Stimulated activated naive CD8-positive, alpha-beta T cell treated with anti-CD3 and anti-CD28 coated beads, Interleukin-15, Interleukin-2, amounts not matched to agents 100 ng/mL and 50 ng/mL, for 24 hours (primary cell): ENCODE data around the gene OR9G4.

Source experiments
- H3K27ac Mint-ChIP-seq: one replicate; pipeline ENCODE4 v1.8.0; 2021; ENCODE audit warnings: mild to moderate bottlenecking, mixed read lengths
- H3K27me3 Mint-ChIP-seq: one replicate; pipeline ENCODE4 v1.8.0; 2021; ENCODE audit warnings: mixed read lengths
- H3K36me3 Mint-ChIP-seq: one replicate; pipeline ENCODE4 v1.8.0; 2021; ENCODE audit warnings: low read depth, mixed read lengths
- H3K4me1 Mint-ChIP-seq: one replicate; pipeline ENCODE4 v1.8.0; 2021; ENCODE audit warnings: low read depth, mixed read lengths
- H3K4me3 Mint-ChIP-seq: one replicate; pipeline ENCODE4 v1.8.0; 2021; ENCODE audit warnings: mild to moderate bottlenecking, mixed read lengths
- H3K9me3 Mint-ChIP-seq: one replicate; pipeline ENCODE4 v1.8.0; 2021; ENCODE audit warnings: mixed read lengths

OR9G4 gene

DNA sequence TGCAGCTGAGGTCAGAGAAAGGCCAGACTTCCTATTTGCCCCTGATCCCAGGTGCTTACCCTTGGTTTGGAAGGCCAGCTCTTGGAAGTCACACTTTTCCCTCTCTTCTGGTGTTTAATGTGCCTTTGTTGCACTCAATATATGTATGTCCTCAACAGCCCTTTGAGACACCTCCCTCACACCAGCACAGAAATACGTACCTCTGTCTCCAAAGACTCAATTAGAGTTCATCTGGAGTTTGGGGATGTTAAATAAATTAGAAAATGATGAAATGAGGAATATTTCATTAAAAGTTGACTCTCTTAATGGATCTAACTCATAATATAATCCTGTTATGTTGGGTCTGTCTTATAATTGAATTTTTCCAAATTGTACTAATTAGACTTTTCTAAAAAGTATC lies at the start of gene OR9G4:
Gene OR9G4 (minus strand): TSS at position 101 of the 400 bp plus-strand sequence. CDS start 4,931 bp downstream, outside the sequence.
- peaks cover 15% of the 10 kb centered on the region for H3K9me3 Mint-ChIP-seq
- H3K4me1 Mint-ChIP-seq = no peaks in the 10 kb centered on the region
- no peaks in the 10 kb centered on the region for H3K27me3 Mint-ChIP-seq
- no peak within 1 kb of the TSS for H3K4me3 Mint-ChIP-seq
- H3K27ac Mint-ChIP-seq = no peak within 1 kb of the TSS
- no peaks in the 10 kb centered on the region for H3K36me3 Mint-ChIP-seq

DNA sequence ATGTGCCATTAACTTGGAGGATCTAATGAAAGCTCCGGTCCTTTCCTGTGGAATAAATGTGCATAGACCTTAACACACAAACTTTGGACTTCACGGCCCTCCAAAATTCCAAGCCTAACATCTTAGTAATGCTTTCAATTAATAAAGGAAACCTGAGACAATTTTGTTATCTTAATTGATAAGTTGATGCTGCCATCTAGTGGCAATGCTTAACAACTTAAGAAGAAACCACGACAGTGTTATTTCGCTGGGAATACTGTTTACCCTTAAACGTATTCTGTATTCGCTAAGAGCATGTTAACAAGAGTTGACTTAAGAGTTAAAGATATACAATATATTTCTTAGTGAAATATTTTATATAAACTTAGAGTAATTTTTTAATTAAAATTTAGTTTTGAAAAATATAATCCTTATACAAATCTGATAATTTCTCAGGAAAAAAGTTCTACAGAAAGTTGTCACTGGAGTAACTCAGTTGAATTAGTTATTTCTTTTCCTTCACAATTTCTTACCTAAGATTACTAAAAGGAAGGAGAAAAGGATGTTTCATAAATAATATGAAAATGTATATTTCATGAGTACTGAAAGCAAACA lies 35.0 kb upstream of the OR9G4 start:
- no peaks in the 10 kb centered on the region for H3K36me3 Mint-ChIP-seq
- no peak overlapping the region for H3K27ac Mint-ChIP-seq
- H3K4me3 Mint-ChIP-seq = no peak overlapping the region
- no peaks in the 10 kb centered on the region for H3K9me3 Mint-ChIP-seq
- no peaks in the 10 kb centered on the region for H3K27me3 Mint-ChIP-seq
- H3K4me1 Mint-ChIP-seq = no peaks in the 10 kb centered on the region

DNA sequence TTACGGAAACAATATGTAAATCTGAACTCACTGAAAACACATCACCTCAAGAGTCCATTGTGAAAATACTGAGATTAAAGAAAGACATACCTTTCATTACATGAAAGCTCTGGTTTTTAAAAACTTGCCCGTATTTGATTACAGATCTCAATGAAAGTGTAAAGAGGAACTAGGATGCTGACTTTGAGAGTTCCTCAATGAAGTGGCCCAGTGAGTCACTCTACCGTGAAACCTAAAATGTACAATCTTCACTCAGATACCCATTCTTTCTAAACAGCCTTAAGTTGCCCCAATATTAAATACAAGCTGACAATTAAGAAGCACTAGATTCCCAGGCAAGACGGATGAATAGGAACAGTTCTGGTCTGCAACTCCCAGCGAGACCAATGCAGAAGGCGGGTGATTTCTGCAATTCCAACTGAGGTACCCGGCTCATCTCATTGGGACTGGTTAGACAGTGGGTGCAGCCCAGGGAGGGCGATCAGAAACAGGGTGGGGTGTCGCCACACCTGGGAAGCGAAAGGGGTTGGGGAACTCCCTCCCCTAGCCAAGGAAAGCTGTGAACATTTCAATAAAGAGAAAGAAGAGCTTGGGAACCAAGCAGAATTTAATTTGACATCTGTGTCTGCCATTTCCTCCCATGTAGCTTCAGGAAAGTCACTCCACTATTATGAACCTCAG lies 33.8 kb upstream of the OR9G4 start:
- Mint-ChIP-seq H3K4me1 (no peaks in the 10 kb centered on the region), H3K36me3 (no peaks in the 10 kb centered on the region), H3K4me3 (no peak overlapping the region), H3K27ac (no peak overlapping the region), H3K27me3 (no peaks in the 10 kb centered on the region), H3K9me3 (no peaks in the 10 kb centered on the region)

DNA sequence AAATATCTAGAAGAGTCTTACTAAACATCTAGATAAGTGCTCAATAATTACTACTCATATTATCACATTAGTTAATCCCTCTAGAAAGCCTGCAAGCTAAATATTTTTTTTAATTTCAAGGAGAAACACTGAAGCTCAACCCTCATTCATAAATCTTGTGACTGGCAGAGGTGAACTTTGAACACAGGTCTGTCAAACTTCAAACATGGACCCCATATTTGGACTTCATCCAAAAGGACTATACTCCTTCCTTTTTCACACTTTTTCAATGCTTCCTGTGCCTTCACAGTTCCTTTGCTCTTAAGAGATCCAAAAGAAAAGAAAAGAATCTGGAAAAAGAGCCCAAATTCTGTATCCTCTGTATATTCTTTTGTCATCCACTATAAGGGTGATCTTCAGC lies 28.3 kb upstream of the OR9G4 start:
- Mint-ChIP-seq H3K27ac (no peak overlapping the region), H3K4me1 (no peaks in the 10 kb centered on the region), H3K27me3 (no peaks in the 10 kb centered on the region), H3K9me3 (no peaks in the 10 kb centered on the region), H3K36me3 (no peaks in the 10 kb centered on the region), H3K4me3 (no peak overlapping the region)

DNA sequence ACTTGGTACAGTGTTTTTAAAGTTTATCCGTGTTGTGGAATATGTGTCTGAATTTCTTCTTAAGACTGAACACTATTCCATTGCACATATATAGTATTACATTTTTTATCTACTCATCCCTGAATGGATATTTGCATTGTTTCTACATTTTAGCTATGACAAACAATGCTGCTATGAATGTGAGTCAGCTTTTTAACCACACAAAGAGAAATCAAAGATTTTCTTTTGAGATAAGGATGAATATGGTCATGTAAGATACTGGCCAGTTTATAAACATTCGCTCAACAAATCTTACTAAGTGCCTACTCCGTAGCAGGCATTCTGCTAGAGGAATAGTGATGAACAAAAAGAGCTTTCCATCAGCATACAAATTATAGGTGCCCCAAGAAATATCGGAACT lies 16.5 kb upstream of the OR9G4 start:
- H3K4me1 Mint-ChIP-seq = no peaks in the 10 kb centered on the region
- H3K9me3 Mint-ChIP-seq = no peaks in the 10 kb centered on the region
- H3K27ac Mint-ChIP-seq = no peak overlapping the region
- no peaks in the 10 kb centered on the region for H3K27me3 Mint-ChIP-seq
- H3K36me3 Mint-ChIP-seq = no peaks in the 10 kb centered on the region
- no peak overlapping the region for H3K4me3 Mint-ChIP-seq

DNA sequence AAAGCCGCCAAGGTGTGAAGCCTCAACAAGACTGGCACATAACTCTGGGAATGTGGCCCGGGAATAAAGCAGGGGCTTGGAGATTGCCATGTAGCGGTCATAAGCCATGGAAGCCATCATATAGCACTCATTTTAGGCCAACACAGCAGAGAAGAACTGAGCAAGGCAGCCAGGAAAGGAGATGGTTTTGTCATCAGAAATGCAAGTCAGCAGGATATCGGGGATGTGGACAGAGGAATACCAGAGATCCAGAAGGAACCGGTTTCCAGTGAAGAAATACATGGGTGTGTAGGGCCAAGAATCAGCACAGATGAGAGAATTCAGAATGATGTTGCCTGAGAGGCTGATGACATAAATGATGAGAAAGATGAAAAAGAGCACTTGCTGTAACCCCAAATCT lies 3.0 kb upstream of the OR9G4 start:
- Mint-ChIP-seq H3K27me3 (no peaks in the 10 kb centered on the region), H3K36me3 (no peaks in the 10 kb centered on the region), H3K27ac (no peak overlapping the region), H3K9me3 (peaks cover 14% of the 10 kb centered on the region), H3K4me3 (no peak overlapping the region), H3K4me1 (no peaks in the 10 kb centered on the region)

DNA sequence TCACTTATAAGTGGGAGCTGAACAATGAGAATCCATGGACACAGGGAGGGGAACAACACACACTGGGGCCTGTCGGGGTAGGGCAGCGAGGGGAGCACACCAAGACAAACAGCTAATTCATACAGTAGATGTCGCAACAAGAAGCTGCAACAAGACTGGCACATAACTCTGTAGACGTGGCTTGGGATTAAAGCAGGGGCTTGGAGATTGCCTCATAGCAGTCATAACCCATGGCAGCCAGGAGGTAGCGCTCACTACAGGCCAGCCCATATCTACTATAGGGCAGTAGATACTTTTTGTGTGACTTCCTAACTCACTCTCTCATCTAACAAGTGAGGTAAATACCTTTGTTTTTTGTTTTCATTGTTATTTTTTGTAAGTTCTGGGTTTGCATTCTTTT lies 1.7 kb upstream of the OR9G4 start:
- Mint-ChIP-seq H3K27ac (no peak overlapping the region), H3K9me3 (peaks cover 15% of the 10 kb centered on the region), H3K4me1 (no peaks in the 10 kb centered on the region), H3K27me3 (no peaks in the 10 kb centered on the region), H3K36me3 (no peaks in the 10 kb centered on the region), H3K4me3 (no peak overlapping the region)

DNA sequence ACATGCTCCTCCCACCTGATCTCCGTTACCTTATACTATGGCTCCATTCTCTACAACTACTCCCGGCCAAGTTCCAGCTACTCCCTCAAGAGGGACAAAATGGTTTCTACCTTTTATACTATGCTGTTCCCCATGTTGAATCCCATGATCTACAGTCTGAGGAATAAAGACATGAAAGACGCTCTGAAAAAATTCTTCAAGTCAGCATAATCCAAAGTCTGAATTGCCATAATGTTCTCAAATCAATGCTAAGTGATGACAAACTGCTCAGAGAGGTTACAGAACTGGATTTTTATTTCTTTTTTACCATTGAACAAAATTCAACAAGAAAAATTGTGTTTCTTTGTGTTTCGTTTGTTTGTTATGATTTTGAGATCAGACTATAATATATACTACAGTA lies 7.6 kb downstream of the OR9G4 start:
- Mint-ChIP-seq H3K4me1 (no peaks in the 10 kb centered on the region), H3K27me3 (no peaks in the 10 kb centered on the region), H3K4me3 (no peak overlapping the region), H3K36me3 (no peaks in the 10 kb centered on the region), H3K27ac (no peak overlapping the region), H3K9me3 (peaks cover 13% of the 10 kb centered on the region)

DNA sequence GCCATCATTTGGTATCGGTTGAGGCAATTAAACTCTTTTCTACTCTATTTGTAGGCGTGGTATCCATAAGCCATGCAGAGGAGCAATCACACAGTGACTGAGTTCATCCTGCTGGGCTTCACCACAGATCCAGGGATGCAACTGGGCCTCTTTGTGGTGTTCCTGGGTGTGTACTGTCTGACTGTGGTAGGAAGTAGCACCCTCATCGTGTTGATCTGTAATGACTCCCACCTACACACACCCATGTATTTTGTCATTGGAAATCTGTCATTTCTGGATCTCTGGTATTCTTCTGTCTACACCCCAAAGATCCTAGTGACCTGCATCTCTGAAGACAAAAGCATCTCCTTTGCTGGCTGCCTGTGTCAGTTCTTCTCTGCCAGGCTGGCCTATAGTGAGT lies 8.4 kb downstream of the OR9G4 start:
- H3K27me3 Mint-ChIP-seq = no peaks in the 10 kb centered on the region
- peaks cover 13% of the 10 kb centered on the region for H3K9me3 Mint-ChIP-seq
- no peak overlapping the region for H3K4me3 Mint-ChIP-seq
- H3K4me1 Mint-ChIP-seq = no peaks in the 10 kb centered on the region
- H3K36me3 Mint-ChIP-seq = no peaks in the 10 kb centered on the region
- H3K27ac Mint-ChIP-seq = no peak overlapping the region

DNA sequence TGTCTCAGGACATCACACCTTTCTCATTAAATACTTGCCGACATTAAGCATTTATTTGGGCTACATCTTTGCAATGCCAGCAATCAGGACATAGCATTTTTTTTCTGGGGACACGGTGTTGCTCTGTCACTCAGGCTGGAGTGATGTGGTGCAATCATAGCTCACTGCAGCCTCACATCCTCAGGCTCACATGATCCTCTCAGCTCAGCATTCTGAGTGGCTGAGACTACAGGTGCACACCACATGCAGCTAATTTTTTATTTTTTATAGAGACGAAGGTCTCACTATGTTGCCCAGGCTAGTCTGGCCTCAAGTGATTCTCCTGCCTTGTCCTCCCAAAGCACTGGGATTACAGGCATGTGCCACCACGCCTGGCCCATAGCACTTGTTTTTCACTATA lies 28.0 kb downstream of the OR9G4 start:
- Mint-ChIP-seq H3K9me3 (peaks cover 4% of the 10 kb centered on the region), H3K27me3 (no peaks in the 10 kb centered on the region), H3K4me3 (no peak overlapping the region), H3K4me1 (no peaks in the 10 kb centered on the region), H3K27ac (no peak overlapping the region), H3K36me3 (no peaks in the 10 kb centered on the region)

DNA sequence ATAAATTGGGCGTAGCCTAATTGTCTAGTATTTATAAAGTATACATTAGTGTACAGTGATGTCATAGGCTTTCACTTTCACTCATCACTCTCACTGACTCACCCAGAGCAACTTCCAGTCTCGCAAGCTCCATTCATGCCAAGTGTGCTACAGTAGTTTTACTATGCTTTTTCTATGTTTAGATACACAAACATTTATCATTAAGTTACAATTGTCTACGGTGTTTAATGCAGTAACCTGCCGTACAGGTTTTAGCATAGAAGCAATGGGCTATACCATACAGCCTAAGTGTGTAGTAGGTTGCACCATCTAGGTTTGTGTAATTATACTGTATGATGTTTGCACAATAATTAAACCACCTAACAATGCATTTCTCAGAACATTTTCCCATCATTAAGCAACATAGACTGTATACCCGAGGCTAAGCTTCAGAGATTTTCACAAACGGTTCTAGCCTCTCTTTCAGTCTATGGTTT lies 32.1 kb downstream of the OR9G4 start:
- Mint-ChIP-seq H3K27me3 (no peaks in the 10 kb centered on the region), H3K4me3 (no peak overlapping the region), H3K9me3 (no peaks in the 10 kb centered on the region), H3K27ac (no peak overlapping the region), H3K4me1 (no peaks in the 10 kb centered on the region), H3K36me3 (no peaks in the 10 kb centered on the region)

DNA sequence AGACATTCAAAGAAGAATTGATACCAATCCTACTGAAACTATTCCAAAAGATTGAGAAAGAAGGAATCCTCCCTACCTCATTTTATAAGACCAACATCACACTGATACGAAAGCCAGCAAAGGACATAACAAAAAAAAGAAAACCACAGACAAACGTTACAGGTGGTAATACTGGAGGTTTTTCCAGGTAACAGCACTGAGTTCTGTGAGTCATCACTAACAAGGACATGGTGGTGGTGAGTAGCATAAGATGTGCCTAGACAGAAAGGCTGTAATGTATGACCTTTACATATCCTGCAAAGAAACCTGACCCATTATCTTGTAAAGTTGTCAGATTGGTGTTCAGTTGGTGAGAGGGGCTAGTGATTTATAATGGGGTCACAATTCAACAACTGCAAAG lies 34.3 kb downstream of the OR9G4 start:
- no peaks in the 10 kb centered on the region for H3K36me3 Mint-ChIP-seq
- H3K9me3 Mint-ChIP-seq = peaks cover 6% of the 10 kb centered on the region
- no peak overlapping the region for H3K27ac Mint-ChIP-seq
- H3K4me1 Mint-ChIP-seq = no peaks in the 10 kb centered on the region
- H3K27me3 Mint-ChIP-seq = no peaks in the 10 kb centered on the region
- no peak overlapping the region for H3K4me3 Mint-ChIP-seq

DNA sequence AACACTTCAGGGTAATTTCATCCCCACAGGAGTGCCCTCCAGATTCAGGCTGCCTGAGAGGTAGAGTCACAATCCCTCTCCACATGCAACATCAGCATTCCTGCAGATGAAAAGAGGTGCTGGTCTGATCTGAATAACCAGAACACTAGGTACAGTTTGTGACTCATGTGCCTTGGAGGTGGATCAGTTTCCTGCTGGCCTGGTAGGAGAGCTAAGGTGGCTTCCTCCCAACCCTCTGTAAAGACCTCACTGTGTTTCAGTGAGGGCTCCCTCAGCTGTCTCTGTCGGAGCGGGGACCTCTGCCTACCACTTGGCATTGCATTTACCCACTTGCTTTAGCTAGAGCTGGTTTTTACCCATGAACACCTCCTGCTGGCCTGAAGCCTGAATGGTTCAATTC lies 42.0 kb downstream of the OR9G4 start:
- Mint-ChIP-seq H3K27me3 (no peaks in the 10 kb centered on the region), H3K4me1 (no peaks in the 10 kb centered on the region), H3K36me3 (no peaks in the 10 kb centered on the region), H3K4me3 (no peak overlapping the region), H3K9me3 (peaks cover 6% of the 10 kb centered on the region), H3K27ac (no peak overlapping the region)

DNA sequence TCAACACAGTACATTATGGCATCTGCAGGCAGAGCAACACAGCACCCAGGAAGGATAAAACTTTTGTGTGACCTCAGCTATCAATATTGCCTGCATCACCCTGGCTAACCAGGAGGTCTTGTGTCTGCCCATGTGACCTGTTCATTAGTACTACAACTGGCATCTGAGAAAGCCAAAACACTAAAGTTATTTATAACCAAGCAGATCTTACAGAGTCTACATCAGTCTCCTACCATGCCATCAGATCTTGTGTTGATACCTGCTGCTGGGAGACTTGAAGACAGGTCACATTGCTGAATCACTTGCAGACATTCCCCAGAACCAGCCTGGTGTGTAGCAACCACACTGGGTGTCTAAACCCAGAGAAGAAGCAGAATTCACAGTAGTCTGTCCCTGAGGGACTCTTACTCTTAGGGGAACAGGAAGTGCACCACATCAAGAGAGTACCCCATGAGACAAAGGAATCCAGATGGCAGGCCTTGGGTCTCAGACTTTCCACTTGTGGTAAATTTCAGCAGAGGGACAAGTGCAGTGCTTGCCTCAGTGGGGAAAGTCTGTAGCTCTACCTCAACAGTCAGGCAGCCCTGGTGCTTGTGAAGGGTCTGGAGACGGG lies 42.6 kb downstream of the OR9G4 start:
- H3K36me3 Mint-ChIP-seq = no peaks in the 10 kb centered on the region
- no peak overlapping the region for H3K4me3 Mint-ChIP-seq
- H3K4me1 Mint-ChIP-seq = no peaks in the 10 kb centered on the region
- peaks cover 6% of the 10 kb centered on the region for H3K9me3 Mint-ChIP-seq
- no peak overlapping the region for H3K27ac Mint-ChIP-seq
- no peaks in the 10 kb centered on the region for H3K27me3 Mint-ChIP-seq

DNA sequence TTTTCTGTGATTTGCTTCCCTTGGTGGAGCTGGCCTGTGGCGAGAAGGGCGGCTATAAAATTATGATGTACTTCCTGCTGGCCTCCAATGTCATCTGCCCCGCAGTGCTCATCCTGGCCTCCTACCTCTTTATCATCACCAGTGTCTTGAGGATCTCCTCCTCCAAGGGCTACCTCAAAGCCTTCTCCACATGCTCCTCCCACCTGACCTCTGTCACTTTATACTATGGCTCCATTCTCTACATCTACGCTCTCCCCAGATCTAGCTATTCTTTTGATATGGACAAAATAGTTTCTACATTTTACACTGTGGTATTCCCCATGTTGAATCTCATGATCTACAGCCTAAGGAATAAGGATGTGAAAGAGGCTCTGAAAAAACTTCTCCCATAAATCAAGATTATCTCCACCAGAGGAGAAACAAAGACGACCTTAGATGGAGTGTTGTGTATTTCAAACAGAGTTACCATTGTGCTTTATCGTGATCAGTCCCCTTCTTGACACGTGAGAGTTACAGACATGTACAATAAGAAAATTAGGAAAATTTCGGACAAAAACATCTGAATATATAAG lies 47.5 kb downstream of the OR9G4 start:
- Mint-ChIP-seq H3K36me3 (no peaks in the 10 kb centered on the region), H3K27ac (no peak overlapping the region), H3K4me1 (no peaks in the 10 kb centered on the region), H3K9me3 (peaks cover 5% of the 10 kb centered on the region), H3K27me3 (no peaks in the 10 kb centered on the region), H3K4me3 (no peak overlapping the region)
